Ecto neural progenitor cell (in vitro differentiated cells): ENCODE results near the gene WDR7.

ENCODE experiments used
- DNase-seq: peaks from one replicate; pipeline ENCODE4 v3.0.0-alpha.2; 2018; ENCODE audit warnings: low spot score

WDR7 gene

DNA sequence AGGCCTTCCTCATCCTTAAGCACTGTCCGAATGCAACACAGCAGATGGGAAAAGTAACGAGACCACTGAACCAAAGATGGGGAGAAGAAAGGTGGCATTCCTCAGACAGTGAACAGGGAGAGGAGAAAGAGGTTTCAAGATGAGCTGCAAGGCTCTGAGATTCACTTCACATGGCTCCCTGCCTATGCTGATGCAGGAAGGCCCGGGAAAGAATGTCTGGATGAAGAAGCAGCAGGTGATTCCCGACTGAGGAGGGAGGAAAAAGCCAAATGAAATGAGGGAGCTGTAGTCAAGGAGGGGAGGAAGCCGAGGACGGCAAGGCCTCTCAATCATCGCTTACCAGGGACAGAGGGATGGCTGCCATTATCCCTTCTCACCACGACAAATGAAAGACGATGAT is 397.2 kb downstream of the WDR7 start:
- DNase-seq, result no peak

DNA sequence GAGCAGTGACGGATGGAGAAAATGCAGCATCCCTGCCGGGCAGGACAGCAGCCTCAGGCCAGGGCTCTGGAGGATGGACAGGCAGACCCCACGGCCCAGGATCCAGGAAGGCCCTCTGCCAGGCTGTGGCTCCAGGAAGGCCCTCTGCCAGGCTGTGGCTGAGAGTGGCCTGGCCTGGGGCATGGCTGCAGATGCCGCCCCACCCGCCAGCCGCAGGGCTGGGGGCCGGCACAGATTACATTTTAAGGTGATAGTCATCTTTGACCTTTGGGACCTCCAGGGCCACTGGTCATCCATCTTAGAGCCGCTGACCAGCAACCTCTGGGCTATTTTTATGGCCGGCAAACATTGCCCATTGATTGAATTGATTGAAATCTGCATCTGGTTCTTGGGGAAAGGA is 397.7 kb downstream of the WDR7 start:
- DNase-seq, result no peak

DNA sequence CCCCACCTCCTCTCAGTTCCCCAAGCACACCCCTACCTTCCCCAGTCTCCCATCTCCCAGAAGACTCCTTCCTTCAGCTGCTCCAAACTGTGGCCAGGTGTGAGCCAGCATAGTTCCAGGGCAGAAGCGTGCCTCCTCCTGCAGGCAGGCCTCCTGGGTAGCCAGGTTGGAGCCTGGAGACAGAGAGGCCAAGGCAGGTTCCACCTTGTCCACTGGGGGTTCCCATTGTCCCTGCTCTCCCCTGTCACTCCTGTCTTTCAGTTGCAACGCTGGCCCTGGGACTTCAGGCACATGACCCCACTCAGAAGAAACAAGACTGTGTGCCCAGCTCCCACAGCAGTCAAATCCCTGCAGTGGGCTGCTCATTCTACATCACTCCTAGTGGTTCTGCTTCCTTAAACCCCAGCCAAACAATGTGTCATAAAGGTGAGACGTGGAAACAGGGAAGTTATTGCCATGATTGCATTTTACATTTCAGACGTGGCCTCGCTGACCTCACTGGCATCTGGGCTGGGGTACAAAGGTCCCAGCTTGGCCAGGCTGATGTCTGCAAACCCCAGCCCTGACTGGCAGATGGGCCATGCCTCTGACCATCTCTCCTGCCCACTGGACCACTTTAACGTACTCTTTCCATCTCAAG is 399.3 kb downstream of the WDR7 start:
- DNase-seq, result no peak

DNA sequence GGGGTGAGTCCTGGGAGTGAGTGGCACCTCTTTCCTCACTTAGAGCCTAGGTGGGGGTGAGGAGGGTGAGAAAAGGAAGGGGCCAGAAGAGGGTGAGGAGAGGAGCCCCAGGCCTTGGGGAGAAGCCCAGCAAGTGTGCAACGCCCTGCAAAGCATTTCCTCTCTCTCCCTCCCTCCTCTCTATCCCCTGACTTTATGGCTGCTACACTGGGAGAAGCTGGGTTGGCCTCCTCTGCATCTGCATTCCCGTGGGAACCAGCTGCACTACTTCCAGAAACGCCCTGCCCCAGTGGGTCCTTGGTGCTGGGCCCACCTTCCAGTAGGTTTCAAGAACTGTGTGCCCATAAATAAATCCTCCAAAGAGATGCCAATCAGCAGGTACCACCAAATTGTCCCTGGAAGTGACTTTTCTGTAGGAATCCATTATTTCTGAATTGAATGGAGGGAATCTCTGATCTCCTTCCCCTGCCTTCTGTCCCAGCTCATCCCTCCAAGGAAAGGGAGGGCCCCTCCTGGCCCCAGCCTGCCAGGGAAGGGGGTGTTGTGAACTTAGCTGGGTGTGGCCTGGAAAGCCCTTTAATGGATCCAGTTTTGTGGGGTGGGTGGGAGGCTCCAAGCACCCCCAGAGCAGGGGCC is 400.0 kb downstream of the WDR7 start:
- no peak for DNase-seq

DNA sequence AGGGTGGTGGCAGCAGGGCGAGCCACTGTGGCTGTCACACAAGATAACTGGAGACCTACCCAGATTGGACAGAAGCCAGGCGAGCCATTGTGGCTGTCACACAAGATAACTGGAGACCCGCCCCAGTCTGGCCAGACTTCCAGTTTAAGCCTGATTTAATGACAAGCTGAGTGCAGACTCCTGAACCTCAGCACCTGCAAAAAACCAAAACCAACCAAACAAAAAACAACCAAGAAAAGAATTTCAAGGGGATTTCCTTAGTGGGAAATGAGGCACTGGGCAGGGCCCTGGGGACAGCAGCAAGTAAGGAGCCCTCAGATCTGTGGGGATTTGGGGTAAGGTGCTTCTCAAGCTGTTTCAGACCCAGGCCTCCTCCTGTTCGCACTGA is 400.5 kb downstream of the WDR7 start:
- DNase-seq, result no peak

DNA sequence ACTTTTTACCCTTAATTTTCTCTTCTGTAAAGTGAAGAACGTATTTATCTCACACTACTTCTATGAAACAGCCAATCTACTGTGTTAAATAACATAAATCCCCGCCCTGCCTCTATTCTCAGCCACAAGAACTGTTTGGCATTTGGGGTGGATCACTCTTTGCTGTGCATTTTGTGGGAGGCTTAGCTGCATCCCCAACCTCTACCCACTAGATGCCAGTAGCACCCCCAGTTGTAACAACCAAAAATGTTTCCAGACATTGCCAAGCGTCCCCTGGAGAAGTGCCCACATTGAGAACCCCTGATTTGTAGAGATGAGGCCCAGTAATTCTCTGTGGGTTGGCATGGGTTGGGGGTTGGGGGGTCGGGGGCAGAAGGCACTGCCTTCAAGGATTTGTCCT is 401.0 kb downstream of the WDR7 start:
- DNase-seq, result no peak

DNA sequence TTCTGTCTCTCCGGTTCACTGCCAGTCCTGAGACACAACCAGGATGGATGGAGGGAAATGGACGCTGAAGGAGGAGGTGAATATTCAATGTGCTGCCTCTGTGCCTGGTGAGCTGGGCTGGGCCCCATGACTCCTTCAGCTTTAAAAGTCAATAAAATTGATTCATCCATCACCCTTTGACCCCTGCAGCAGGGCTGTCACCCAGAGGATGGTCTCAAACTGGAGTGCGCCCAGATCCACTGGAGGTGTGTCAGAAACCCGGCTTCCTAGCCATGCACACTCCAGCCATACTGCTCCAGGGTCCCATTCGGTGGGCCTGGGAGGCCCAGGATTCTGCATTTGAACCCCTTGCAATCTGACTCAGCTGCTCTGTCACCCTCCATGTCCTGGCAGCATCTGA is 401.6 kb downstream of the WDR7 start:
- DNase-seq, result no peak

DNA sequence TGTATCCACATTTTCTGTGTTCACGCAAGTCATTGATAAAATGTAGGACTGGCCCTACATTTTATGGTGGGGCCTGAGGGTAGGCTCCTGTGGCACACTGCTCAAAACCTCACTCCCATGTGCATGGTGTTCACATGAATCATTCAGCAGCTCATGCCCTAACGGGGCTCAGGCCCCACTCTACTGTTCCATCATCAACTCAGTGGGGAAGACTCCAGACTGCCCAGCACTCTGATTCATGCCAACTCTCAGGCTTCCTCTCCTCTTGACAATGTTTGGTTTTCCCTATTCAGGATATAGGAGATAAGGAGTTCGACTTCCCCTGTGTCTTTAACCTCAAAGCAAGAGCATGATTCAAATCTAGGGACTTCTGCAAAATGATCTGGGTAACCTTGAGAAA is 403.7 kb downstream of the WDR7 start:
- DNase-seq, result no peak

DNA sequence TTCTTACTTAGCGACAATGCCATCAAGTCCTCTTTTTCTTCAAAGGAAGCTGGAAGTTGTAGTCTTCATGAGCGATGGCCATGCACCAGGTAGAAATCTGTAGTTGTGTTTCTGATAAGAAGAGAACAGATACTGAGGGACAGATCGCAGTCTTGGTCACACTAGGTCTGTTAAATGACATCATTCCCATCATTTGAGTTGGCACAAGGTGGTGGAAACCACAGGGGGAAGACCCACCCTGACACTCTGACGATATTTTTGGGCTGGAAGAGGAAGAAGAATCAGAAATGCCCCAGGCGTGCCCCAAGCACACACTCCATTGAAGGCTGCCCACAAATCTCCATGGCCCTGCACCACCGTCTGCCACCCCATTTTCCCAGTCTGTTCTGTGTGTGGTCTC is 406.7 kb downstream of the WDR7 start:
- no peak for DNase-seq

DNA sequence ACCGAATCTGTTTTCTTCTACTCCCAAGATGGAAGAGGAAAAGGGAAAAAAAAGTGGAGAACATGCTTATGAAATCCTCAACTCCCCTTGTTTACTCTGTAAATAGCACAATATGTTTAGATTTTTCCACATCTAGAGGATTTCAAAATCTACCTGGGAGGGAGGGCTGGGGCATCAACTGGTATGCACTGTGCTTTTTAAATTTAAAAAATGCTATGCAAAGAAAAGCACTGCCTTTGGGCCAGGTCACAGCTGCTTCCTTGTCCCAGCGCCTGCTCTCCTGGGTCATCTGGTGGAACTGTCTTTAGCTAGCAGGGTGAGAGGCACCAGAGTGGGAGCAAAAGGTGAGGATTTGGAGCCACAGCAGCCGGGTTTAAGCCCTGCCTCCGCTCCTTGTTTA is 407.6 kb downstream of the WDR7 start:
- DNase-seq, result no peak

DNA sequence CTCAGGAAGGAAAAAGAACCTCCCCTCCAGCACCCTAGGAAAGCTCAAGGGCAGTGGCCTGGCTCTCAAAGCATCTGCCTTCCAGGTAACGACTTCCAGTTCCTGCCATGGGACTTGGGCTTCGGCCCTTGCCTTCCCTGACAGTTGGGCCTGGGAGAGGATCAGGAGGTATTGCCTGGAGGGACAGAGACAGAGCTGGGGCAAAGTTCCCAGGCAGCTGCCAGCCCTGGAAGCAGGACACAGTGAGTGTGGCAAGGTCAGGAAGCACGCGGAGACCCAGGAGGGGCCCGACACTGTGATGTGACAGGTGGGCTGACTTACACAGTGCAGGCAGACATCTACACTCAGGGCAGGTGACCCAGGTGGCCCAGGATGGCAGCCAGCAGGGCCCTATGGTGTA is 408.2 kb downstream of the WDR7 start:
- no peak for DNase-seq

DNA sequence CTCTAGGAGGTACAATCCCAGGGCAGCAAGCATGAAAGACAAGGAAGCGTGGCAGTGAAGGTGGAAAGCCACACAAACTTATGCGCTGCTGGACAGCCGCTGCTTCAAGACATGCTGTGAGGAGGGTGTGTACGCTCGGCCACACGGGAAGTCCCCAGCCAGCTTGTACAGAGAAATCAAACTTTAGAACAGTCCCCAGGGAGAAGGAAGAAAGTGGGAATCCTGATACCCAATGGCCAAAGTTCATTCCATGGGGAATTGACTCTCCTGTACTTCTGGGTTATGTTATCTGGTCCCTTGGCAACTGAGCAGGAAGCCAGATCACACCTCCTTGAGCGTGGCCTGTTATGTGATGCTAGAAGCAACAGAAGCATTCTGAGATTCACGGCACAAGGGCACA is 409.7 kb downstream of the WDR7 start:
- DNase-seq, result no peak

DNA sequence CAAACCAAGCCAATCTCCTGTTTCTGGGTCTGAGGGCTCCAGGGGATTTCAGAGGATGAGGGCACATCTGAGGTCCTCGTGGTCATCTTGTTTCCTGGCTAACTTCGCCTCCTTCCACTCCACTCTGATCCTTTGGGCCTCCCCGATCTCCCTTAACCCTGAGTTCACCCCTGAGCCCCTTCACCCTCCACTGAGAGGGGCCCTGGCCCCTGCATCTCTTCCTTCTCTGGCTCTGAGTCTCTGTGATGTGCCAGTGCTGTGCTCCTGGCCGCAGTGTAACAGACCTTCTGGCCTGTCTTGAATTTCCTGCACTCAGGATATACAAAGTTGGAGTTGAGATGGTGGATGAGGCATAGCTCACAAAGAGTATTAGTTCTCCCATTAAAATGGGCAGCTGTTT is 411.0 kb downstream of the WDR7 start:
- no peak for DNase-seq

DNA sequence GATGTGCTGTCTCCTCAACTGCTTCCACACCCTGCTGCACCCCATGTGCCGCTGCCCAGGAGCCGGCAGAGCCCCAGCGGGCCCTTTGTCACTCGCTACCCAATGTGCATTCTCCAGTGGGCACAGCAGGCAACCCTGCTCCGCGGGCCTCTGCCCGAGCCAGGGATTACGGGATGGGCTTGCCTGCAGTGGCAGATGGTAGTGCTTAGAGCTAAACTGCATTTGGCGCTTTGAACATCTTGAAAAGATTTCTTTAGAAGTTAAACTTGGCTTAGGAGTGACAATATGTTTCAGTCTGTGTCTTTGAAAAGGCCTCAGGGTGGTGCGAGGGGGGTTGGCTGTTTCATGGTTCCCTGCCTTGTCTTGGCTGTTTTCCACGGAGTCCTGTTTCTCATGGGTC is 411.7 kb downstream of the WDR7 start:
- DNase-seq, result no peak

DNA sequence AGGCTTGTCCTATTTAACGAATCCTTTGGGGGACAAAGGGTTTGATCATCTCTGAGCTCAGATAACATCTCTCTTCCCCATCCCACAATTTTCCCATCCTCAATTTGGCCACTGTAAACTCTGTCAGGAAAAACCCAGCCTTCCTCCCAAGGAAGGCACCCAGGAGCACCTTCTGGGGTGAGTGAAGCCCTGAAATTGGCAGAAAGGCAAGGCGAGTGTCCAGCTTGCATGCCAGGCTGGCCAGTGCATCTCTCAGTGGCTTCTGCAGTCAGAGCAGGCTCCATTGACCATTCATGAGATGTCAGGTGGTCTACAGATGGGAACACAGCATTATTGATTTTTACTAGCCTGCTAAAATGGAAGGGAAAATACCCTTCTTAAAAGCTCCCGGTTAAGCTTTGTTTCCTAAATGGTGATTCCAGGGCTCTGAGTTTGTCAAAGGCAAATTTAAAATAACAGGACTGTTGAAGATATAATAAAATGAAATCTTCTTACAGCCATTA is 412.5 kb downstream of the WDR7 start:
- no peak for DNase-seq

DNA sequence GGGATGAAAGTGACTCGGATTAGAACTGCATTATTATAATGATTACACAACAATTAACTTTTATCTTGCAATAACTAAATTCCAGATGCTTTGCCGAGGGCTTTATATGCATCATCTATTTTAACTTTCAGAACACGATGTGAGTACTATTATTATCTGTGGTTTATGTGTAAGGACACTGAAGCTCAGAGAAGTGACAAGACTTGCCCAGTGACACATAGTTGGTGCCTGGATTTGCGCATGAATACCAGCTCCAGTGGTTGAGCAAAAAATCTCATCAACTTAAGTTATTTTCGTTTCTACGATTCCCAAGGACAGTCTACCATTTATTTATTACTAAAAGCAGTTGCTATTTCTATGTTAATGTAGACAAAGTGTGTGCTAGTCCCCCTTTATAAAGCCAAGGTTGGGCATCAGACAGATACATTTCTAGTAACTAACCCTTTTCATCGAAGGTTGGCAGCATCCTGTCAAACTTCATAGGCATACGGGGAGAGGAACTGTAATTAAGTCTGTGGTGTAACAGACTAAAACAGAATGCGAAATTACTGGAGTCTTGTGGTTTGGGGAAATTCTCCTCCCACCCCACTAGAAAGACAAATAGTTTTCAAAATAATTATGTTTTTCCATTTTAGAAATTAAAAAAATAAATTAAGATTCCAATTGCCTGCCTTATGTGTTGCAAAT is 422.5 kb downstream of the WDR7 start:
- DNase-seq, result no peak

DNA sequence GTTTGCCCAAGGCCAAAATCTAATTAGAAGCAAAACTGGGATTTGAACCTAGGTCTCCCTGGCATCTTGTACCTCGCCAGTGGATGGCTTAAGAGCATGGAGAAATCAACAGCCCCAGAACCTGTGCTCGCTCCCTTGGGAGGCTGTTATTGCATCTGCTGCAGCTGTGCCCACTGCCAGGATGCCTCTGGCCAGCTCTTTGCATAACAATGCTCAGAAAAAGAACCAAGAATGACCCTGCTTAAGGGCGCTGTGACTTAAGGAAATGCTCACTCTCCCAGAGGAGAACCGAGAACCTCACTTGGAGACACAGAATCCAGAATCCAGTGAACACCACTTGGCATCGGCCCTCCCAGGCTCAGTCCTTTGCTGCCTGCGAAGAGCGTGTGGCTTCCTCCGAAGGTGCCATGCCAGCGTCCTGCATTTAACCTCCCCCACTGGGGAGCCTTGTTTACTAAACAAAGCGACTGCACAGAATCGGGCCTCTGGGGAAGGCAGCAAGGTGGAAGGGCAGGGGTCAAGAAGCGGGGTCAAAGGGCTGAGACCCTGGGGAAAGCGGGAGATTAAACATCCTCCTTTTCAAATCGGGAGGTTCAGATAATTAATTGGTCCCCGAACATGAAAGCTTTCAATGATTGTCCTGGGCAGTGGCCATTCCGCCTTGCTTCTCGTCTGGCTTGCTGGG is 424.7 kb downstream of the WDR7 start:
- DNase-seq, result peak; percentile 83

DNA sequence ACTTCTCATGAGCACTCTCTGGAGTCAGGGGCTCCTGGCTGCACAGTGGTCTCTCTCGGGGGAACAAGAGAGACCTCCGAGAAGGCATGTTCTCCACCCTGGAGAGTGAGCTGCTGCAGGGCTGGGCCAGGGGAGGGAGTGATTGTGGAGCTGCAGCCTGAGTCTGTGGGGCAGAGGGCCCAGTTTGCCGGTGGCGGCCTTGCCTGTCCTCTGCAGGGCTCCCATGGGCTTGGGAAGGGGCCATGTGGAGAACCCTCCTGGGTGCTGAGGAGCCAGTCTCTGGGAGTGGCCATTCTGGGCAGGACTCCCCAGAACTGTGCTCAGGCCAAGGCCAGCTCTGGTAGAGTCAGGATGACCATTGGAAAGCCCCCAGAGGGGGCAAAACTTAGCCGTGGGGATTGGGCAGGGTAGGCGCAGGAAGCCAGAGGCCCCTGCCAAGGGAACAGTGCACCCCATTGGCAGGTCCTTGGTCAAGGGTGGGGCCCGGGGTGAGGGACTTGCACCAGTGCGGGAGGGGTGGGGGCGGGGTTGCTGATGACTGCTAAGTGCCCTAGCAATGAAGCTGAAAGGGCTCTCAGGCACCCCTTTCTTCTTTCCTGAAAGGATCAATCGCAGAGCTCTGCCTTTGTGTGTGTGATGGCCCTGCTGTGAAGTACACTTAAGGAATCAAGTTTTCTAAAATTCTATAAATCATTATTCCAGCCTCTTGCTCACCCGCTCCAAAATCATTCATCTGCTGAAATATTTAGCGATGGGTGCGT is 426.0 kb downstream of the WDR7 start:
- DNase-seq, result no peak

DNA sequence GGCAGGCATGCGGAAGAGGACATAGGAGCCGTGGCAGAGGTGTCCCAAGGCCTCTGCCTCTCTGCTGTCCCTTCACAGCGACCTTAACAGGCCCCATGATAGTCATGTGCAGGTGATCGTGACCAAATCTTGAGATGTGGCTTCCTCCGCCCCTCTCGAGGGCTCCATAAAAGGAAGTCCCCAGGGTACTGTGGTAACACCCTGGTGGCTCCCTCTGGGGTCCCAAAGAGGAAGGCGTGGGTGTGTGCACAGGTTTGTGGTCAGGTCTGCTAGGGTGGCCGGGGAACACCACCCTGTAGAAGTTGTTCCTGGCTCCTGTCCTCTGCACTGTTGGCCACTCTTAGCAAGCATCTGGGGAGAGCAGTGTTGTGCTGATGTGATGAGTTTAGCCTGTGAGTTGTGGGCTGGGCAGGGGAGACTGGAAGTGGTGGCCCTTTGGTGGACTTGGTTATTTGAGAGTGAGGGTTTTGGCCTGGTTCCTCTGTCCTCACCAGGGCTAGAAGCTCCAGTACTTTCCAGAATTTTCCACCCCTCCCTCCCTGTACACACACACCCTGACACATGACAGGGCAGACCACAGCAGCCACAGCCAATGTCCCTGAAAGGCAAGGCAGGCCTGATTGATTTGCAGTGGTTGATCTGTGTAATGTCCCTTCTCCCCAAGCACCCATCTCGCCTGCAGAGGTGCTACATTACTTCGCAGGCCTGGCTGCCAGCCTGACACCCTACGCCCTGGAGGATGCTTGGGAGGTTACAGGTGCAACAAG is 426.8 kb downstream of the WDR7 start:
- no peak for DNase-seq

DNA sequence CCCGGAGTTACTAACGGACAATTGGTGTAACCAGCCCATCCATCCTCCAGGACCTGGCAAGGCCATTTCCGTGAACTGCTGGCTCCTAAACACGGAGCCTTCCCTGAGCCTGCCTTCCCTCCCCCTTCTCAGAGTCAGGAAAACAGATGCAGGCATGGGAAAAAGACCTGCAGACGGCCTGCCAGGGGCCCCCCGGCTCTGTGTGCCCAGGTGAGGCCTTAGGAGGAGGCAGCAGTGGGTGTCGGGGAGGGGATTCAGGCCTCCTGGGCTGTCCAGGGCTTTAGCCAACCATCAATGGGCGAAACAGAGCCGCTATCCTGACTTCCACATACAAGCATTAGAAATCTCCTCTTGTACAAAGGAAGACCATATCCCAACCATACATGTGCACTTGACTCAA is 427.5 kb downstream of the WDR7 start:
- no peak for DNase-seq

DNA sequence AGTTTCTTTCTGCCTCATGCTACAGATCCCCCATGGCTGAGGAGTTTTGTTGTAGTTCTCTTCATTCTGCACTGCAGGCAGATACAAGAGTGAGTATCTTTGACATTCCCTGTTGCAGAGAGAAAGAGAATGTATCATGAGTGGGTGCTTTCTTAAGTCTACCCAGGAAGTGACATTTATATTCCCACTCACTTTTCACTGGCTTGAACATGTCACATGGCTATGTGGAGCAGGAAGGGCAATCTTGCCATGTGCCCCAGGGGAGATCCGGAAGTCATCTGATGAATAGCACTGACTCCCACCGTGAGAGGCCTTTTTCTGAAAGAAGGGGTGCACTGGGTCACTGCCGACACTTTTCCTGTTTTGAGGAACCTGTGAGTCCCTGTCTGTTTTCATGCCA is 429.3 kb downstream of the WDR7 start:
- no peak for DNase-seq

DNA sequence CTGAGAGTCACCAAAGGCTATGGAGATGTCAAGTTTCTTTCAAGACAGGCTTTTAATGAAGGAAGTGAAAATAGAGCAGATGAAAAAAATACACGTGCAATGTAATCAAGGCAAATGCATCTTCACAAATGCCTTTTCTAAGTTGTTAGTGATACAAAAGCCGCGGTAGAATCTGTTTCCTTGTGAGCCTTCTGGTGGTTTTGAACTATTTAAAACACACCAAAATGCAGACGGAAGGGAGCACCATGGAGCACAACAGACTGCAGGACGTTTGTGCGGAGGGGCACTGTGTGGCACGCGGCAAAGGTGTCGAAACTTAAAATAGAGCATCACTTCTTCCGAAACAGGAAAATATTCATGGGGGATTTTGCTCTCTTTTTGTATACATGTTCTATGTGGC is 430.7 kb downstream of the WDR7 start:
- DNase-seq, result no peak
